ENCODE measurements around the gene DPY30.
"Not testable (repeated sequence)": the region's sequence is repeated elsewhere in the genome, so short reads cannot be mapped to it uniquely, and the experiment has no call there.

DPY30 gene

DNA sequence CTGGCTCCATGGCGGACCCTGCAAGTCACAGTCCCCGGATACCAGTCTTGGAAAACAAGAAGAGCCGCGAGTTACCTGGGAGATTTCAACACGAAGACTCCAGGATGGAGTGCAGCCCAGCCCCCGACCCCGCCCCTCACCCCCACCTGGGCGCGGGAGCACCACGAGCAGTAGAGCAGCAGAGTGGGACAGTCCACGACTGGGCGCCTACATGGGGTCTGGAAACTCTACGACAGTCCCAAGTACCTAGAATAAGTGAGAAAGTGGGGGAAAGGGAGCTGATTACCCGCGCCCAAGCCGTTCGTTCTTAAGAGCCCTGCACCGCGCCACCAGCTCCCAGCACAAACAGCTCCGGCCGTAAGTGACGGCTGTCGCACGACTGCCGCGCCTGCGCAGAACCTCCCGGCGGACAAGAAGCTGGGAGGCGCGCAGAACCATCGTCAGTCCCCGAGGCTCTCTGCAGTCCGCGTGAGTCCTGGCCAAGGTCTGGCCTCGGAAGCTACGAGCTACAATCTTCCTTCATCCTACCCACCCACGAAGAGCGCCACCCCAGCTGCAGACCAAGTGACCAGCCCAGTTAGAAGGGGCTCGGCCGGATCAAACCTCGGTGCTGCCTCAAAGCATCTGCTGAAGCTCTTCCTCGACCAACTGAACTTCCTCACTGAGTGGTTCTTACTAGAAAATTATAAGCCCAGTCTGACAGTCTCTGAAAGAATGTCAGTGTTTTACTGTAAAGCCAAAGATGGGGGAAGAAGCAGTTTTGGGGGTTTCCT, at the start of gene DPY30:
Gene DPY30, minus strand, starts transcription at position 359 of the 773 bp plus-strand sequence. Its CDS starts 349 bp downstream, at position 10.
- DNase-seq = peak; percentile 45 to 94 (median 88)

DNA sequence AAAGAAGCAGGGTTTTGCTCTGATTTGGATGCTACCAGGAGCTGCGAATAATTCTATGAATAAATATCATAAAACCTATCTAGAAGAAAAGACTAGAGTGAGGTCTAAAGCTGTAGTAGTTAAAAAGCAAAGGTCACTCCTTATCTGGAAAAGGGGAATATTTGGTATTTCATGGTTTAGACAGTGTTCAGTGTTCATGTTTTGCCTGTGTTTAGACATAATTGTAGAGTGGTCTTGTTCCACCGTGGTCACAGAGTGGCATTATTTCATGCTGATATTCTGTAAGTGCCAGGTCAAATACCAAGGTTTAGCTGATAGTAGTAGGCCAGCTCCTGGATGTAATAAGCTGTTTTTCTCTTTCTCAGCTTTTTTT, 34.5 kb upstream of the DPY30 start:
- no peak for DNase-seq

DNA sequence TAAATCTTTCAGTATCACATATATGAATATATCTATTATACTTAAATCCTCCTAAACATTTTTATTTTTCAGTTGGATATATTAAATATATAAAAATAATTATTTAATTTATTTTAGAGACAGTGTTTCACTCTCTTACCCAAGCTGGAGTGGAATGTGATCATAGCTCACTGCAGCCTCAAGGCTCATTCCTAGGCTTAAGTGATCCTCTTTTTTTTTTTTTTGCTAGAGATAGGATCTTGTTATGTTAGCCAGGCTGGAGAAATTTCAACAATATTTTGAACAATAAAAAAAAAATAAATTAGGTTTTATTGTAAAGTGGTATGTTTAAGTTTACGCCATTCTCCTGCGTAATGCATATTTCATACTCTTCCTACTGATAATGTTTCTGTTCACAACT, 27.9 kb upstream of the DPY30 start:
- DNase-seq = no peak

DNA sequence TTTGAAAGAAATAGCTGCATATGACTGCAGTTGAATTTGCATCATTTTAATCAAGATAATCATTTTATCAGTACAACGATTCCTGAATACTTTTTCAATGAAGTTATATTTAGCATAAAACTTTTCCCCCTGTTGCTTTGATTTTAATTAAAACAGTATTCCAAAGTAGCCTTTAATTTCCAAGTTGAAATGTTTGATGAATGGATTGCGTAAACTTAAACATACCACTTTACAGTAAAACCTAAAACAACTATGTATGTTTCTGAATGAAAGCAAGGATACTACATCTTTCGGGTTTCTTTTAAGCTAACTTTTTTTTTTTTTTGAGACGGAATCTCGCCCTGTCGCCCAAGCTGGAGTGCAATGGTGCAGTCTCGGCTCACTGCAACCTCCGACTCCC, 25.1 kb upstream of the DPY30 start:
- no peak for DNase-seq

DNA sequence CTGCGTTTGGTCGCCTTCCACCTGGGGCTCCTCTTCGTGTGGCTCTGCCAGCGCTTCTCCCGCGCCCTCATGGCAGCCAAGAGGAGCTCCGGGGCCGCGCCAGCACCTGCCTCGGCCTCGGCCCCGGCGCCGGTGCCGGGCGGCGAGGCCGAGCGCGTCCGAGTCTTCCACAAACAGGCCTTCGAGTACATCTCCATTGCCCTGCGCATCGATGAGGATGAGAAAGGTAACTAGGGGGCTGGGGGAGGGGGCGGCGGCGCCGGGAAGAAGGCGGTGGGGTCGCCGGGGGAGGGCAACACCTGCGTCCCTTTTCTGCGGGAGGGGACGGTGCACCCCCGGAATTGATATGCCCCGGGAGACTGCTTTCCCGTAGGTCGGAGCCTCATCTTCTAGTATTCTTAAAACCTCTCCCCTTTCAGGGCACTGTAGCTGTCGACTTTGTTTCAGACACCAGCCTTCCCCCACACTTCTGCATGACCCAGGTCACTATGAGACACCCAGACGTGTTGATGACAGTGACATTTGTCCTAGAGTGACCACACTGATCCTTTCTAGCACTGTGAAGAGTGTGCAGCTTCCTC, 24.5 kb upstream of the DPY30 start:
- DNase-seq = peak in 12 of 58 donors; percentile 2 to 50 (median 32)

DNA sequence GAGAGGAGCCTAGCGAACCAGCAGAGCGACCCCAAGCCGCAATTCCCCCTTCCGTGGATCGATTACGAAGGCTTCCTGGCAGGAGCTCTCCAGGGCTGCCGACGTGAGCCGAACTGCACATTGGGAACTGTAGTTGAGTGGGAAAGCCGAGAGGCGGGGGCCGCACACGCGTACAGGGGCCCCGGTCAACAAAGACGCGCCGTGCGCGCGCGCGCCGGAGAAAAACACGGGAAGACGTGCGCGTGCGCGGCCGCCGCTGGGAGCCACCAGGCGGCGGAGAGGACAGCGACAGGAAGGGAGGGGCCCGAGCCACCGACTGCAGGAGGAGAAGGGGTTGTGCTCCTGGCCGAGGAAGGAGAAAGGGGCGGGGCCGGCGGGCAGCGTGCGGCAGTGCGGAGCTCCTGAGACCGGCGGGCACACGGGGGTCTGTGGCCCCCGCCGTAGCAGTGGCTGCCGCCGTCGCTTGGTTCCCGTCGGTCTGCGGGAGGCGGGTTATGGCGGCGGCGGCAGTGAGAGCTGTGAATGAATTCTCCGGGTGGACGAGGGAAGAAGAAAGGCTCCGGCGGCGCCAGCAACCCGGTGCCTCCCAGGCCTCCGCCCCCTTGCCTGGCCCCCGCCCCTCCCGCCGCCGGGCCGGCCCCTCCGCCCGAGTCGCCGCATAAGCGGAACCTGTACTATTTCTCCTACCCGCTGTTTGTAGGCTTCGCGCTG, 23.9 kb upstream of the DPY30 start, which contains the start of gene SPAST:
Gene SPAST, plus strand, starts transcription at position 247 of the 711 bp plus-strand sequence. Its CDS starts 276 bp downstream, at position 523.
- peak; percentile 48 to 98 (median 96) for DNase-seq

DNA sequence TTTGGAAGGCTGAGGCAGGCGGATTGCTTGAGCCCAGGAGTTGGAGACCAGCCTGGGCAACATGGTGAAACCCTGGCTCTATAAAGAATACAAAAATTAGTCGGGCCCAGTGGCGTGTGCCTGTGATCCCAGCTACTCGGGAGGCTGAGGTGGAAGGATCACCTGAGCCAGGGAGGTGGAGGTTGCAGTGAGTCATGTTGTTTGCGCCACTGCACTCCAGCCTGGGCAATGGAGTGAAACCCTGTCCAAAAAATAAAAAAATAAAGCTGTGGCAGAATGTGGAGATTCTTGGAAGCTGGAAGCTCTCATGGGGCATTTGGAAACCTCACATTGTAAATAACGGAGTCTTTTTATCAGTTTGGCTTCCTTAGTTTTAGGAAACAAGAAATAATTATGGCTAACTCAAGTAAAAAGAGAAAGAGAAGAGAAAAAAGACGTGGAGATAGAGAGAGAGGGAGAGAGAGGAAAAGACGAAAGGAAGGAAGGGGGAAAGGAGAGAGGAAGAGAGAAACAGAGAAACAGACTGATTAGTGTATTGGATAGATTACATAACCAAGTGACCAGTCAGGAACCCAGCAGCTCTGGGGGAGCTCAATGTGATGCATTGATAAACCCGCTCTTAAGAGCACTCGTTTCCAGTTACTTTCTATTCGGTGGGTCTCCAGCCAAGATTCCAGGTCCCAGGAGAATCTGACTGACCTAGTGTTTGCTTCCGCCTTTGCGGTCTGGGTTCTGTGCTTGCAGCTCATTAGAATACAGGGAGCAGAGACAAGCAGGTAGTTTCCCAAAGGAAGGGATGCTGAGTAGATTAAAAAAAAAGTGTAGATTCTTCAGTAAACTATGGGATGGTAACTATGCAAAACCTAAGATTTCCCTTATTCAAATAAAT, 22.6 kb upstream of the DPY30 start:
- peak in 24 of 58 donors; percentile 1 to 22 (median 5) for DNase-seq

DNA sequence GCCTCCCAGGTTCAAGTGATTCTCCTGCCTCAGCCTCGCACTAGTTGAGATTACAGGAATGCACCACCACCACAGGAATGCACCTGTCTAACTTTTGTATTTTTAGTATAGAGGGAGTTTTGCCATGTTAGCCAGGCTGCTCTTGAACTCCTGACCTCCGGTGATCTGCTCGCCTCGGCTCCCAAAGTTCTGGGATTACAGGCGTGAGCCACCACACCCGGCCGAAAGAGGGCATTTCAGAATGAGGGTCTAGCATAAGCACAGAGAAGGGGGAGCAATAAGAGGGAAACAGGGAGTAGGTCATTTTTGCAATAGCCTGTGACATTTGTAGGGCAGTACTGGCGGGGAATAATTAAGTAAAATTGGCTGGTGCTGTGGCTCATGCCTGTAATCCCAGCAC, 21.8 kb upstream of the DPY30 start:
- no peak for DNase-seq

DNA sequence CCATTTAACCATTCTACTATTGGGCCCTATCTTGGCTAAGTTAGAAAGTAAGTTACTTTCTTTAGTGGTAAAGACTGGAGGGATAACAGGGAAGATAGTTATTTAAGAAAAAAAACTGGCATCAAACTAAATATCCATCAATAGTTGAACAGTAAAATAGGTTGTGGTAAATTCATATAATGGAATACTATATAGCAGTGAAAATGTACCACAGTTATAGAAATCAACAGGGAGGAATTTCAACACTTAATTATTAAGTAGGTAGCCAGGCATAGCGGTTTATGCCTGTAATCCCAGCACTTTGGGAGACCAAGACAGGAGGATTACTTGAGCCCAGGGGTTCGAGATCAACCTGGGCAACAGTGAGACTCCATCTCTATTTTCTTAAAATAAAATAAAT, 20.7 kb upstream of the DPY30 start:
- DNase-seq = no peak

DNA sequence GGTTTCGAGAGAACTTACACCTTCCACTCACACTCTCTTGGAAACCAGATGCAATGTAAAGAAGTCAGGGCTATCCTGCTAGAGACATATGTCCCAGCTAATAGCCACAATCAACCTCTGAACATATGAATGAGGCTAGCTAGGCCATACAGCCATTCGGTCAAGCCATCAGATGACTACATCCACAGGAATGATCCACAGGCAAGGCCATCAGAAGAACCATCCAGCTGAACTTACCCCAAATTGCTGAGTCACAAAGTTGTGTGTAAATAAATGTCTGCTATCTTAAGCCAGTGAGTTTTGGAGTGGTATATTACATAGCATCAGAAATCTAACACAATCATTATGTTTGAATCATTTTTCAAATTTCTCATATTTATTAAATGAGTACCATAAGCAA, 18.5 kb upstream of the DPY30 start:
- no peak for DNase-seq

DNA sequence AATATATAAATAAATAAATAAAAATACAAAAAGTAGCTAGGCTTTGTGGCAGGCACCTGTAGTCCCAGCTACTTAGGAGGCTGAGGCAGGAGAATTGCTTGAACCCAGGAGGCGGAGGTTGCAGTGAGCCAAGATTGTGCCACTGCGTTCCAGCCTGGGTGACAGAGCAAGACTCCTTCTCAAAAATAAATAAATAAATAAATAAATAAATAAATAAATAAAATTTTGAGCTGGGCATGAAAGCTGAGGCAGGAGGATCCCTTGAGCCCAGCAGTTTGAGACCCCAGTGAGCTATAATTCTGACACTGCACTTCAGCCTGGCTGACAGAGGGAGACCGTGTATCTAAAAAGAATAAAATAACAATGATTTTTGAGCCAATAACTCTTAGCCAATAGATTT, 15.0 kb upstream of the DPY30 start:
- not testable (repeated sequence) for DNase-seq

DNA sequence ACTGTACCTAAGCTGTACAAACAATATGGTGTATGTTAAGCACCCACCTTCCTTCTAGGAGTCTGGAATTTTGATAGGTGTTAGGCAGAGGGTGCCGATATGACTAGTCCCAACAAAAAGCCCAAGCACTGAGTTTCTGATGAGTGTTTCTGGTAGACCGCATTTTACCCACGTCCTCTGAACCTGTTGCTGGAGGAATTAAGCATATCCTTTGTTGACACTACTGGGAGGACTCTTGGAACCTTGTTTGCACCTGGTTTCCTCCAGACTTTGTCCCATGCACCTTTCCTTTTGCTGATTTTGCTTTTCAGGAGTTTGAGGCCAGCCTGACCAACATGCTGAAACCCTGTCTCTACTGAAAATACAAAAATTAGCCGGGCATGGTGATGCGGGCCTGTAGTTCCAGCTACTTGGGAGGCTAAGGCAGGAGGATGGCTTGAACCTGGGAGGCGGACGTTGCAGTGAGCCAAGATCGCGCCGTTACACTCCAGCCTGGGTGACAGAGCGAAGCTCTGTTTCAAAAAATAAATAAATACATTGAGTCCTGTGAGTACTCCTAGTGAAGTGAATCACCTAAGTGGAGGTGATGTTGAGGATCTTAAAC, 12.3 kb upstream of the DPY30 start:
- no peak for DNase-seq

DNA sequence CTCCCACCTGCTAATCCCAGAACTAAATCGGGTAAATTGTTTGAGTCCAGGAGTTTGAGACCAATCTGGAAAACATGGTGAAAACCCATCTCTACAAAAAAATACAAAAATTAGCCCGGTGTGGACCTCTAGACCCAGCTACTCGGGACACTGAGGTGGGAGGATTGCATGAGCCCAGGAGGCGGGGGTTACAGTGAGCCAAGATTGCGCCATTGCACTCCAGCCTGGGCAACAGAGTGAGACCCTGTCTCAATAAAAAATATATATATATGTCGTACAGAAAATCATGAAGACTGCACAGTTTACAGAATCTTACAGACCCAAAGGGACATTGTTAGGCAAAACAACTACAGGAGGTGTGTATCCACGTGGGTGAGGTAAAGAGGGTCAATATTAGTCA, 4.0 kb upstream of the DPY30 start:
- no peak for DNase-seq

DNA sequence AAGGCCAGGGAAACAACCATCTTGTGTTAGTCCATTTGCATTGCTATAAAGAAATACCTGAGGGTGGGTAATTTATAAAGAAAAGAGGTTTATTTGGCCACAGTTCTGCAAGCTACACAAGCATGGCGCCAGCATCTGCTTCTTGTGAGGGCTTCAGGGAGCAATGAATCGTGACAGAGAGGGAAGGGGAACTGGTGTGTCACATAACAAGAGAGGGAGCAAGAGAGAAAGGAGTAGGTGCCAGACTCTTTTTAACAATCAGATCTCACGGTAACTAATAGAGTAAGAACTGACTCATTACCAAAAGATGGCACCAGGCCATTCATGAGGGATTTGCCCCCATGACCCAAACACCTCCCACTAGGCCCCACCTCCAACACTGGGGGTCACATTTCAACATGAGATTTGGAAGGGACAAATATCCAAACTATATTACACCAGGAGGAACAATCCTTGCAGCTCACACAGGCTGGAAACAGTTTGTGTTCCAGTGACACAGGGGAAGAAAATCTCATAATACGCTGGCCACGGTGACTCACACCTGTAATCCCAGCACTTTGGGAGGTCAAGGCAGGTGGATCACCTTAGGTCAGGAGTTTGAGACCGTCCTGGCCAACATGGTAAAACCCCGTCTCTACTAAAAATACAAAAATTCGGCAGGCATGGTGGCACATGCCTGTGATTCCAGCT, 5.3 kb downstream of the DPY30 start:
- DNase-seq = not testable (repeated sequence)

DNA sequence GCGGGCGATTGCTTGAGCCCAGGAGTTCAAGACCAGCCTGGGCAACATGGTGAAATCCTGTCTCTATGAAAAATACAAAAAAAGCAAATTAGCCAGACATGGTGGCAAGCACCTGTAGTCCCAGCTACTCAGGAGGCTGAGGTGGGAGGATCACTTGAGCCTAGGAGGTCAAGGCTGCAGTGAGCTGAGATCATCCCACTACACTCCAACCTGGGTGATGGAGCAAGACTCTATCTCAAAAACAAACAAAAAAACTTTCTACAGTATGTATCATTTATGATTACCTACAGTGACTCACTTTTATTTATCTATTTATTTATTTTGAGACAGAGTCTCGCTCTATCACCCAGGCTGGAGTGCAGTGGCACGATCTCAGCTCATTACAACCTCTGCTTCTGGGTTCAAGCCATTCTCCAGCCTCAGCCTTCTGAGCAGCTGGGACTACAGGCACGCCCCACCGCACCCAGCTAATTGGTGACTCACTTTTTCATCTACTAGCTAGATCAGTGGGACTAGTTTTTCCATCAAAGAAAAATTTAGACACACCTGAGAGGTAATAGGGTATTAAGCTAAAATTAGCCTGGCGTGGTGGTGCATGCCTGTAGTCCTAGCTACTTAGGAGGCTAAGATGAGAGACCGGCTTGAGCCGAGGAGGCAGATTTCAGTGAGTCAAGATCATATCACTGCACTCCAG, 20.7 kb downstream of the DPY30 start:
- DNase-seq = not testable (repeated sequence)

DNA sequence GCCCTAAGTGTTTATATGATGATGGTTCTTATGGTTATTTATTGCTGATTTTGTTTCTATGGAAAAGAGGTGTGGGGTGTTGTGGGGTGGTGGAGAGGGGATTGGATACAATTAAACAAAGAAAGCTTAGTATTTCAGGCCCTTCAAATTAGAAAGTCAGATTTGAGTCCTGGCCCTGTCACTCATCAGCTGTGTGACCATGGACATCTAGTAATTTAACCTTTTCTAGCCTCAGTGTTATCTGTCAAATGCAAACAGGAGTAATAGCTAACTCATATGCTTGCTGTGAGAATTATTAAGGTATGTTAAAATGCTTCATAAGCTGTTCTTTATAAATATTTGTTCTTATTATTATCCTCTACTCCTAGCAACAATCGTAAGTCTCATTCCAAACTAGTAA, 26.7 kb downstream of the DPY30 start:
- no peak for DNase-seq

DNA sequence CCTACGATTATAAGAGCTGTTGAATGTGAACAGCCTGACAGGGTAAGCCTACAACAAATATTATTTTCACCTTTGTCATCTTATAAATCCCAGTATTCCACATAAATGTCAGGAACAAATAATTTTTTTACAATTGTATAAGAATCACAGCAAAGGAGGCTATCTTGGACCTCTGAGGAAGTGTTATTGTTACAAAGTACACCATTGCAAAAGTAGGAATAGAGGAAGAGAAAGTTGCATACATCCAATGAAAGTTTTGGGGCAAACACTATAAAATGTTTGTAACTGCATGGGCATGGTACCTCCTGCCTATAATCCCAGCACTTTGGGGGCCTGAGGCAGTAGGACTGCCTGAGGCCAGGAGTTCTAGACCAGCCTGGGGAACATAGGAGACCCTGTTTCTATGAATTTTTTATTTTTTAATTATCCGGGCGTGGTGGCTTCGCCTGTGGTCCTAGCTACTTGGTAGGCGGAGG, 28.1 kb downstream of the DPY30 start:
- no peak for DNase-seq

DNA sequence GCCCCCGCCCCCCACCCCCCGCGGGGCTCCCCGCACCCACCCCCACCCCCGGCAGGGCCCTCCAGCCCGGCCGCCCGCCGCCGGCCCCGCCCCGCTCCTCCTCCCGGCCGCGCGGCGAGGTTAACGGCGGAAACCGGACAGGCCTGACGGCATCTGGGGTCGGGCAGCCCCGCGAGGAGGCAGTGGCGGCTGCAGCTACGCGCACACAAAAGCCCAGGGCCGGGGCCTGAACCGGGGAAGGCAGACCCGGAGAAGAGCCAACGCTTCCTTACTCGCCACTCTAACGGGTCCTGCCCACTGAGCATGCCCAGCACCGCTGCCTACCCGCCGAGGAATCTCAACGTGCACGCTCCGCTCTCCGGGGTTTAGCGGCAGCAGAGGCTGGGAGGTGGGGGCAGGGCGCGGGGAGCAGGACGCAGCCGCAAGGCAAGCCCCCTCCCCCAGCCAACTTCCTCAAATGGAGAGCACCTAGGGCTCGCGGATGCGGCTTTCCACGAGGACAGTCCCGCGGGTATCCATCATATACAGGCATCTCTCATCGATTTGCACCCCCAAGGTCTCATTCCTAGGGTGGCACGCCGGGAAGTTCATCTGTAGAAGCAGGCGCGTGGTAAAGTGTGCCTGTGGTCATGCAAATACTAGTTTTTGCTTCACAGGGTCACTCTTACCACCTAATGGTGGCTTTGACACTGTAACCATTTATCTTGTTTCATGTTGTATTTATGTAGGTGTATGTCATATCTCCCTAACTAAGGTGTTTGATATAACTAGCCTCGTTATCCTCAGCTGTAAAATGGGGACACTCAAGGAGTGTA, 28.7 kb downstream of the DPY30 start, which contains the start of gene MEMO1:
Gene MEMO1, minus strand, starts transcription at position 339 of the 815 bp plus-strand sequence. CDS start 761 bp downstream, outside the sequence.
- peak; percentile 58 to 95 (median 89) for DNase-seq
